Measurements from ENCODE around the gene AMBP. TPM values are rescaled to one million over a fixed set of nuclear protein-coding genes. Genes with fewer than 3 reads are reported as not detected.

AMBP gene
- total RNA-seq, 1 experiment from 2014 or later = 0.20 TPM

GRCh38 chr9:114054191-114054690, 23.9 kb downstream of the AMBP start:
- no peak overlapping the region for H4K8ac ChIP-seq (replicated peaks; ENCODE audit: insufficient read length, low read depth, low read length)
- H4K91ac ChIP-seq (ENCODE audit: insufficient read length, low read depth, low read length) = no peak overlapping the region
- WGBS (ENCODE audit: extremely low coverage, insufficient read length, low lambda C conversion rate) = no CpG with 5 or more reads among the region's 10 CpGs
- no peak overlapping the region for H3K56ac ChIP-seq (ENCODE audit: insufficient read length, low read depth, low read length)
- H4K5ac ChIP-seq (ENCODE audit: insufficient read length, low read depth, low read length) = no peak overlapping the region
- H2AK5ac ChIP-seq (ENCODE audit: insufficient read length, low read length) = no peak overlapping the region
- H4K20me1 ChIP-seq (ENCODE audit: control insufficient read depth, insufficient read depth, insufficient read length) = no peaks in the 10 kb centered on the region
- no peak overlapping the region for H3K18ac ChIP-seq (ENCODE audit: insufficient read length, low read depth, low read length)
- no peak overlapping the region for H3K14ac ChIP-seq (ENCODE audit: insufficient read depth, low read length)
- Mint-ChIP-seq H3K4me3 (no peak overlapping the region), H3K27me3 (ENCODE audit: low read depth) (no peaks in the 10 kb centered on the region), H3K4me1 (peaks cover 2 to 11% of the 10 kb centered on the region in 2 experiments), H3K27ac (no peak overlapping the region), H3K36me3 (ENCODE audit: insufficient read depth in 1 of 3, low read depth in 3 of 3) (peaks cover 14 to 47% (median 36%) of the 10 kb centered on the region in 3 experiments; a peak in 6 of 7 replicates), H3K9me3 (no peaks in the 10 kb centered on the region; a peak in 1 of 5 replicates)
- H2BK120ac ChIP-seq (ENCODE audit: low read depth, low read length, poor library complexity, severe bottlenecking) = no peak overlapping the region
- H2AFZ ChIP-seq (ENCODE audit: low read length) = no peak overlapping the region
- H3K4ac ChIP-seq (ENCODE audit: low read depth, low read length) = no peak overlapping the region
- no peak overlapping the region for H2BK12ac ChIP-seq (ENCODE audit: insufficient read length, low read depth, low read length)
- H3K27me3 ChIP-seq (ENCODE audit: insufficient read depth, low read length) = no peaks in the 10 kb centered on the region
- TF ChIP-seq CTCF (conservative IDR thresholded peaks at IDR 0.05) = no peak
- no peak overlapping the region for H2BK20ac ChIP-seq (ENCODE audit: low read depth, low read length, poor library complexity, severe bottlenecking)
- H3K9ac ChIP-seq (ENCODE audit: extremely low read depth, insufficient read length, low read length) = no peak overlapping the region
- no peaks in the 10 kb centered on the region for H3K79me1 ChIP-seq (ENCODE audit: insufficient read depth, low read depth, low read length, poor library complexity, severe bottlenecking)
- no peaks in the 10 kb centered on the region for H3K9me3 ChIP-seq (ENCODE audit: control insufficient read depth, low read depth, low read length)
- no peak overlapping the region for H3K23ac ChIP-seq (ENCODE audit: insufficient read length, low read depth, low read length)
- no peak overlapping the region for H3K27ac ChIP-seq (ENCODE audit: insufficient read length, low read depth, low read length)
- H3T11ph ChIP-seq (ENCODE audit: low read length) = no peak overlapping the region
- H3K23me2 ChIP-seq (ENCODE audit: insufficient read length, low read depth, low read length, poor library complexity, severe bottlenecking) = no peaks in the 10 kb centered on the region
- H3K4me2 ChIP-seq (ENCODE audit: insufficient read depth, insufficient read length, low read length) = no peak overlapping the region
- peak; percentile 20 for DNase-seq
- no peak overlapping the region for H2BK5ac ChIP-seq (ENCODE audit: insufficient read length, low read length)
- H3K4me1 ChIP-seq (ENCODE audit: insufficient read depth, low read length) = no peaks in the 10 kb centered on the region
- H2BK15ac ChIP-seq (ENCODE audit: low read depth, low read length) = no peak overlapping the region
- no peaks in the 10 kb centered on the region for H3K79me2 ChIP-seq (ENCODE audit: insufficient read depth, low read length)
